GM18861 (cell line): ENCODE data around the gene CCDC188.

Experiments
- ATAC-seq: cut with Tn5 transposase; IDR thresholded peaks from one replicate; pipeline ENCODE4 v1.9.1; 2021; ENCODE audit not compliant: unreplicated experiment

The CCDC188 gene

GRCh38 chr22:20123366-20124082, 27.3 kb downstream of the CCDC188 start:
- no peak for ATAC-seq

GRCh38 chr22:20121856-20122415, 28.9 kb downstream of the CCDC188 start:
- ATAC-seq: no peak

GRCh38 chr22:20118300-20119020, 32.4 kb downstream of the CCDC188 start:
- no peak for ATAC-seq

GRCh38 chr22:20117633-20118299, 33.1 kb downstream of the CCDC188 start:
- ATAC-seq: peak; percentile 5

- ATAC-seq: peak; percentile 67
Observed at GRCh38 chr22:20116951-20117632, 33.8 kb downstream of the CCDC188 start, which contains the start of gene TRMT2A. TSS of gene TRMT2A (minus strand) at chr22:20117226. CDS start at chr22:20116906, 320 bp downstream.

- no peak for ATAC-seq
Observed at GRCh38 chr22:20116376-20116950, 34.4 kb downstream of the CCDC188 start.

GRCh38 chr22:20115691-20116375, 35.0 kb downstream of the CCDC188 start, which contains the start of gene RANBP1:
TSS of gene RANBP1 (plus strand) at chr22:20116104. CDS start at chr22:20116185, 81 bp downstream.
- ATAC-seq: no peak

- no peak for ATAC-seq
Observed at GRCh38 chr22:20114506-20115475, 36.1 kb downstream of the CCDC188 start.

- ATAC-seq: no peak
Observed at GRCh38 chr22:20113551-20114310, 37.1 kb downstream of the CCDC188 start.

GRCh38 chr22:20112623-20113511, 38.0 kb downstream of the CCDC188 start:
- no peak for ATAC-seq

GRCh38 chr22:20111689-20112622, 38.9 kb downstream of the CCDC188 start:
- ATAC-seq: no peak

- no peak for ATAC-seq
Observed at GRCh38 chr22:20111045-20111688, 39.7 kb downstream of the CCDC188 start.

GRCh38 chr22:20110359-20110985, 40.4 kb downstream of the CCDC188 start:
- ATAC-seq: no peak

GRCh38 chr22:20109411-20110358, 41.2 kb downstream of the CCDC188 start:
- ATAC-seq: no peak
